ENCODE results near the gene CEP104.

GRCh38 chr1:3898475-3898735 lies 41.4 kb upstream of the CEP104 start:
- TF ChIP-seq SUZ12 (IDR thresholded peaks at IDR 0.05) (no peak), L3MBTL2 (conservative IDR thresholded peaks at IDR 0.05) (no peak), CTBP1 (IDR thresholded peaks at IDR 0.05; ENCODE audit: borderline replicate concordance) (no peak)
